Measurements from ENCODE around the gene LBX1.
"Not testable (repeated sequence)": the region's sequence is repeated elsewhere in the genome, so short reads cannot be mapped to it uniquely, and the experiment has no call there.

Gene LBX1

GRCh38 chr10:101202667-101203066, 26.6 kb downstream of the LBX1 start:
- not testable (repeated sequence) for DNase-seq

GRCh38 chr10:101198326-101198977, 30.8 kb downstream of the LBX1 start:
- not testable (repeated sequence) for DNase-seq

GRCh38 chr10:101195921-101196320, 33.3 kb downstream of the LBX1 start:
- DNase-seq: no peak

GRCh38 chr10:101189461-101190401, 39.5 kb downstream of the LBX1 start:
- DNase-seq: no peak

GRCh38 chr10:101188942-101189341, 40.3 kb downstream of the LBX1 start:
- DNase-seq: no peak

GRCh38 chr10:101183458-101184183, 45.6 kb downstream of the LBX1 start:
- no peak for DNase-seq

GRCh38 chr10:101182936-101183335, 46.3 kb downstream of the LBX1 start:
- no peak for DNase-seq

Data from hippocampal formation (tissue), 2 donors.